ENCODE measurements around the gene CNOT8.

GRCh38 chr5:154813158-154813557, 45.3 kb upstream of the CNOT8 start:
- TF ChIP-seq CTCF (conservative IDR thresholded peaks at IDR 0.05): no peak
- no peak for TF ChIP-seq EZH2 (IDR thresholded peaks at IDR 0.05; ENCODE audit: low read depth)
